ENCODE measurements around the gene TPSG1. TPM values are rescaled to one million over a fixed set of nuclear protein-coding genes. Genes with fewer than 3 reads are reported as not detected.

TPSG1 gene
- polyA plus RNA-seq, 1 donor (not counting 4 experiments of a cell fraction or from before 2014, with no cell fraction given), result not detected

DNA sequence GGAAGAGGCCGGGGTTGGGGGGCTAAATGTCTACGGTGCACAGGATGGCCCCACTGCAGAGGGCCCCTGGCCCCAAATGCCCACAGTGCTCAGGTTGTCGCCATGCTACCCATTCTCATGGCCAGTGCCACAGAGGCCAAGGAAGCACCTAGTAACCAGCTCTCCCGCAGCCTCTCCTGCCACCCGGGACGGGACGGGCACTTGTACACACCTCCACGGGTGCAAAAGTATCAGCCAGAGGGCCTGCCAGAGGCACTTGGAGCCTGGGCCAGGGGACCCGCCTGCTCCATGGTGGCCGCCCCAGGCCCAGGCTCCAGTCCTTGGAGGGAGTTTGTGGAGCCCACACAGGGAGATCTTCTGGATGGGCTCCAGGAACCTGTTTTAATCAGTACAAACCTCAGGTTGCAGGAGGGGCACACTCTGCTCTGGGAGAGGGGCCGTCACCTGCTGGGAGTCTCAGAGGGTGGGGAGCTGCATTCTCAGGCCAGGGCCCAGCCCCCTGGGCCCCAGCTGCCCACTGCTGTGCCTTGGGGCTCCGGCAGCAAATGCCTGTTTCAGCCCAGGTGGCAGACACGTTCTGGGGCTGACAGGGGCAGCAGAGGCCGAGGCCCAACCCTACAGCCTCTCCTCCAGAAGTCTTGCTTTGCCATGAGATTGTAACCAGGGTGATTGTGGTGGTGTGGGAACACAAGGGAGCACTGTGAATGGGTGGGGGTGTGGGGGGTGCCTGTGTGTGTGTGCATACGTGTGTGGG, 38.7 kb upstream of the TPSG1 start:
- no peak for FAIRE-seq
- H3K27ac ChIP-seq (ENCODE audit: control insufficient read depth, insufficient read depth, low read length), result no peak overlapping the region
- no peak overlapping the region for H2AFZ ChIP-seq (ENCODE audit: control insufficient read depth, low read length)
- H3K27me3 ChIP-seq (ENCODE audit: control insufficient read depth, extremely low read depth, insufficient read depth, low read length), result peaks cover 47% of the 10 kb centered on the region
- TF ChIP-seq EZH2 (IDR thresholded peaks at IDR 0.05; ENCODE audit: low read length), result no peak
- TF ChIP-seq, protein P1, sequence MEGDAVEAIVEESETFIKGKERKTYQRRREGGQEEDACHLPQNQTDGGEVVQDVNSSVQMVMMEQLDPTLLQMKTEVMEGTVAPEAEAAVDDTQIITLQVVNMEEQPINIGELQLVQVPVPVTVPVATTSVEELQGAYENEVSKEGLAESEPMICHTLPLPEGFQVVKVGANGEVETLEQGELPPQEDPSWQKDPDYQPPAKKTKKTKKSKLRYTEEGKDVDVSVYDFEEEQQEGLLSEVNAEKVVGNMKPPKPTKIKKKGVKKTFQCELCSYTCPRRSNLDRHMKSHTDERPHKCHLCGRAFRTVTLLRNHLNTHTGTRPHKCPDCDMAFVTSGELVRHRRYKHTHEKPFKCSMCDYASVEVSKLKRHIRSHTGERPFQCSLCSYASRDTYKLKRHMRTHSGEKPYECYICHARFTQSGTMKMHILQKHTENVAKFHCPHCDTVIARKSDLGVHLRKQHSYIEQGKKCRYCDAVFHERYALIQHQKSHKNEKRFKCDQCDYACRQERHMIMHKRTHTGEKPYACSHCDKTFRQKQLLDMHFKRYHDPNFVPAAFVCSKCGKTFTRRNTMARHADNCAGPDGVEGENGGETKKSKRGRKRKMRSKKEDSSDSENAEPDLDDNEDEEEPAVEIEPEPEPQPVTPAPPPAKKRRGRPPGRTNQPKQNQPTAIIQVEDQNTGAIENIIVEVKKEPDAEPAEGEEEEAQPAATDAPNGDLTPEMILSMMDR (optimal IDR thresholded peaks at IDR 0.05 in 1 of 3, IDR thresholded peaks at IDR 0.05 in 1 of 3, conservative IDR thresholded peaks at IDR 0.05 in 1 of 3; ENCODE audit: extremely low read depth in 1 of 3, insufficient read depth in 2 of 3, low read length in 3 of 3), result no peak
- no peak overlapping the region for H3K4me2 ChIP-seq (ENCODE audit: control insufficient read depth, extremely low read depth, insufficient read depth, low read depth, low read length)
- no peaks in the 10 kb centered on the region for H3K4me1 ChIP-seq (ENCODE audit: control insufficient read depth, extremely low read depth, insufficient read depth, low read length)
- H4K20me1 ChIP-seq (ENCODE audit: control insufficient read depth, extremely low read depth, insufficient read depth, low read length), result no peaks in the 10 kb centered on the region
- H3K4me3 ChIP-seq (ENCODE audit: control insufficient read depth in 2 of 3, extremely low read depth in 1 of 3, insufficient read depth in 2 of 3, low read depth in 1 of 3, low read length in 3 of 3), result no peak overlapping the region
- no peak for DNase-seq (ENCODE audit: low read depth, low spot score)
- H3K36me3 ChIP-seq (ENCODE audit: control insufficient read depth in 2 of 2, extremely low read depth in 1 of 2, insufficient read depth in 2 of 2, low read length in 2 of 2), result no peaks in the 10 kb centered on the region
- H3K9me3 ChIP-seq (ENCODE audit: control insufficient read depth, low read depth, low read length), result peaks cover 2% of the 10 kb centered on the region
- no peaks in the 10 kb centered on the region for H3K79me2 ChIP-seq (ENCODE audit: control insufficient read depth, insufficient read depth, low read length)
- H3K9ac ChIP-seq (ENCODE audit: control insufficient read depth, extremely low read depth, insufficient read depth, low read length), result no peak overlapping the region
- dilution Hi-C loops (cut with MboI; ENCODE audit: extremely low pct_ligation_motif_present, low sequenced_read_pairs), result no loop called here
- no peaks in the 10 kb centered on the region for H3K9me1 ChIP-seq (ENCODE audit: control insufficient read depth, extremely low read depth, insufficient read depth, low read length)

DNA sequence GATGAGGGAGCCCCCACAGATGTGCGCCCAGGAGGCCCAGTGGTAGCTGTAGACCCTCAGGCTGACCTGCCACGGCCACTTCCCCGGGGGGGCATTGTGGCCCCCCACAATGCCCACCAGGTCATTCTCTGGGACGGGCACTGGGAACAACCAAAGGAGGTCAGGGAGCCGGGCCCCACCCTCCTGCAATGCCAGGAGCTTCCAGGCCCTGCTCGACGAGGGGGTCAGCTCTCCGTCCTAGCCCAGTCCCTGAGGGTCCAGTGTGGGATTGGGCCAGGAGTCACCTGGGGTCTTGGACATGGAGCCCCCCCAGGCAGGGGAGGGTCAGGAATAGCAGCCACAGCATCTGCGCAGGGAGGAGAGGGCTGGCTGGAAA, 37.8 kb upstream of the TPSG1 start:
- H3K9me1 ChIP-seq (ENCODE audit: control insufficient read depth, extremely low read depth, insufficient read depth, low read length), result no peaks in the 10 kb centered on the region
- dilution Hi-C loops (cut with MboI; ENCODE audit: extremely low pct_ligation_motif_present, low sequenced_read_pairs), result no loop called here
- no peak overlapping the region for H3K4me3 ChIP-seq (ENCODE audit: control insufficient read depth in 2 of 3, extremely low read depth in 1 of 3, insufficient read depth in 2 of 3, low read depth in 1 of 3, low read length in 3 of 3)
- no peak for TF ChIP-seq EZH2 (IDR thresholded peaks at IDR 0.05; ENCODE audit: low read length)
- TF ChIP-seq, protein P1 (optimal IDR thresholded peaks at IDR 0.05 in 1 of 3, IDR thresholded peaks at IDR 0.05 in 1 of 3, conservative IDR thresholded peaks at IDR 0.05 in 1 of 3; ENCODE audit: extremely low read depth in 1 of 3, insufficient read depth in 2 of 3, low read length in 3 of 3), result no peak
- no peaks in the 10 kb centered on the region for H3K4me1 ChIP-seq (ENCODE audit: control insufficient read depth, extremely low read depth, insufficient read depth, low read length)
- H3K9me3 ChIP-seq (ENCODE audit: control insufficient read depth, low read depth, low read length), result peaks cover 2% of the 10 kb centered on the region
- FAIRE-seq, result no peak
- H3K9ac ChIP-seq (ENCODE audit: control insufficient read depth, extremely low read depth, insufficient read depth, low read length), result no peak overlapping the region
- H3K36me3 ChIP-seq (ENCODE audit: control insufficient read depth in 2 of 2, extremely low read depth in 1 of 2, insufficient read depth in 2 of 2, low read length in 2 of 2), result no peaks in the 10 kb centered on the region
- no peaks in the 10 kb centered on the region for H3K79me2 ChIP-seq (ENCODE audit: control insufficient read depth, insufficient read depth, low read length)
- H3K4me2 ChIP-seq (ENCODE audit: control insufficient read depth, extremely low read depth, insufficient read depth, low read depth, low read length), result no peak overlapping the region
- no peak overlapping the region for H3K27ac ChIP-seq (ENCODE audit: control insufficient read depth, insufficient read depth, low read length)
- H2AFZ ChIP-seq (ENCODE audit: control insufficient read depth, low read length), result no peak overlapping the region
- DNase-seq (ENCODE audit: low read depth, low spot score), result no peak
- H4K20me1 ChIP-seq (ENCODE audit: control insufficient read depth, extremely low read depth, insufficient read depth, low read length), result no peaks in the 10 kb centered on the region
- peaks cover 47% of the 10 kb centered on the region for H3K27me3 ChIP-seq (ENCODE audit: control insufficient read depth, extremely low read depth, insufficient read depth, low read length)
